Left lung (tissue), 10 donors: ENCODE measurements around the gene NMT1. TPM values are rescaled to one million over a fixed set of nuclear protein-coding genes. Genes with fewer than 3 reads are reported as not detected.

Experiments used
- ATAC-seq: fragments of 200-7000 bp; cut with Tn5 transposase; one replicate; pipeline ENCODE4 v1.9.1; 2020; ENCODE audit warnings: moderate library complexity
- DNase-seq, 4 donors: peaks; one replicate each; pipeline ENCODE4 v3.0.0-alpha.2; 2013 to 2020
- H3K27ac ChIP-seq, 2 donors: fragments of 200-600 bp; sonication (generic) in 1 of 2; one replicate each; pipeline versions ENCODE4 v1.5.0 to v1.8.0; 2020 to 2021
- H3K27me3 ChIP-seq, 2 donors: fragments of 200-600 bp; sonication (generic) in 1 of 2; one replicate each; pipeline versions ENCODE4 v1.5.0 to v1.8.0; 2020 to 2021
- H3K36me3 ChIP-seq, 2 donors: fragments of 200-600 bp; sonication (generic) in 1 of 2; one replicate each; pipeline versions ENCODE4 v1.5.0 to v1.8.0; 2020 to 2021
- H3K4me1 ChIP-seq, 2 donors: fragments of 200-600 bp; one replicate each; pipeline ENCODE4 v1.8.0; 2021
- H3K4me3 ChIP-seq, 2 donors: fragments of 200-600 bp; sonication (generic) in 1 of 2; one replicate each; pipeline versions ENCODE4 v1.5.0 to v1.8.0; 2020 to 2021; ENCODE audit warnings: mild to moderate bottlenecking in 1 of 2
- H3K9me3 ChIP-seq, 2 donors: fragments of 200-600 bp; sonication (generic) in 1 of 2; one replicate each; pipeline versions ENCODE4 v1.5.0 to v1.8.0; 2020 to 2021
- CTCF ChIP-seq, 2 donors: fragments of 200-600 bp; sonication (generic) in 1 of 2; IDR thresholded peaks; one replicate each; pipeline versions ENCODE4 v1.5.0 to v1.8.0; 2021; ENCODE audit warnings: antibody characterized with exemption in 2 of 2
- intact Hi-C, 2 donors: fragments of 100-400 bp; cut with DNase I; formaldehyde crosslinking; loops; one replicate each; pipeline versions ENCODE4 v1.11.2 to v1.14.2; 2022
- polyA plus RNA-seq, 6 donors: library from polyadenylated mRNA; unstranded; fragments of 120-200 nt; gene quantifications; one replicate each; pipeline ENCODE4 v1.2.1, GENCODE V29; 2013; ENCODE audit not compliant: insufficient read length in 6 of 6
- total RNA-seq, 2 donors: library from RNA; stranded (reverse); fragmentation: NEBNext Ultra II Directional; extraction: Animal tissue kit (Norgen Biotek cat#: 25700); gene quantifications; one replicate each; pipeline ENCODE4 v1.2.1, GENCODE V29; 2021
- donor health status: DM: no; HTN: yes; CAD: no.
- donor health status: DM: no; HTN: no; CAD: no.

NMT1 gene
- total and polyA plus RNA-seq, 8 donors: 59.8 to 129 (median 69.9) TPM

- TF ChIP-seq CTCF (IDR thresholded peaks at IDR 0.05): no peak
- no peak overlapping the region for H3K4me3 ChIP-seq
- no peaks in the 10 kb centered on the region for H3K9me3 ChIP-seq
- DNase-seq (no peak), ATAC-seq (peak; percentile 13)
- intact Hi-C loops: no loop called here
- H3K4me1 ChIP-seq: no peaks in the 10 kb centered on the region
- no peak overlapping the region for H3K27ac ChIP-seq
- H3K27me3 ChIP-seq: no peaks in the 10 kb centered on the region
- H3K36me3 ChIP-seq: peaks cover 0 to 40% of the 10 kb centered on the region in 2 donors
Measured at GRCh38 chr17:45110676-45111611, 49.8 kb downstream of the NMT1 start.

DNA sequence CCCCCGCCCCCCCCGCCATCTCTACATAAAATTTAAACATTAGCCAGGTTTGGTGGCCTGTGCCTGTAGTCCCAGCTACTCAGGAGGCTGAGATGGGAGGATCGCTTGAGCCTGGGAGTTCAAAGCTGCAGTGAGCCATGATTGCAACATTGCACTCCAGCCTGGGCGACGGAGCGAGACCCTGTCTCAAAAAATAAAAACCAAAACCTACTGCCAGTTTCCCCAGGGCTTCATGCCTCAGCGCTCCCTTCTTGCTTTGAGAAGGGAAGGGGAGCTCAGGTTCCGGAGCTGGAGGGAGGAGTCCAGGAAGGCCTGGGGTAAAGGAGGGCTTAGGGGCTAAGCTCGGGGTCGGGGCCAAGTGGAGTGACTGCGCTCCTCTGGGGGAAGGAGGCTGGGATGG is 50.7 kb downstream of the NMT1 start:
- H3K9me3 ChIP-seq: no peaks in the 10 kb centered on the region
- no peak for ATAC-seq
- no peak for TF ChIP-seq CTCF (IDR thresholded peaks at IDR 0.05)
- no peaks in the 10 kb centered on the region for H3K27me3 ChIP-seq
- H3K4me1 ChIP-seq: no peaks in the 10 kb centered on the region
- H3K27ac ChIP-seq: no peak overlapping the region
- intact Hi-C loops: no loop called here
- H3K36me3 ChIP-seq: peaks cover 0 to 31% of the 10 kb centered on the region in 2 donors
- H3K4me3 ChIP-seq: no peak overlapping the region
- no peak for DNase-seq

DNA sequence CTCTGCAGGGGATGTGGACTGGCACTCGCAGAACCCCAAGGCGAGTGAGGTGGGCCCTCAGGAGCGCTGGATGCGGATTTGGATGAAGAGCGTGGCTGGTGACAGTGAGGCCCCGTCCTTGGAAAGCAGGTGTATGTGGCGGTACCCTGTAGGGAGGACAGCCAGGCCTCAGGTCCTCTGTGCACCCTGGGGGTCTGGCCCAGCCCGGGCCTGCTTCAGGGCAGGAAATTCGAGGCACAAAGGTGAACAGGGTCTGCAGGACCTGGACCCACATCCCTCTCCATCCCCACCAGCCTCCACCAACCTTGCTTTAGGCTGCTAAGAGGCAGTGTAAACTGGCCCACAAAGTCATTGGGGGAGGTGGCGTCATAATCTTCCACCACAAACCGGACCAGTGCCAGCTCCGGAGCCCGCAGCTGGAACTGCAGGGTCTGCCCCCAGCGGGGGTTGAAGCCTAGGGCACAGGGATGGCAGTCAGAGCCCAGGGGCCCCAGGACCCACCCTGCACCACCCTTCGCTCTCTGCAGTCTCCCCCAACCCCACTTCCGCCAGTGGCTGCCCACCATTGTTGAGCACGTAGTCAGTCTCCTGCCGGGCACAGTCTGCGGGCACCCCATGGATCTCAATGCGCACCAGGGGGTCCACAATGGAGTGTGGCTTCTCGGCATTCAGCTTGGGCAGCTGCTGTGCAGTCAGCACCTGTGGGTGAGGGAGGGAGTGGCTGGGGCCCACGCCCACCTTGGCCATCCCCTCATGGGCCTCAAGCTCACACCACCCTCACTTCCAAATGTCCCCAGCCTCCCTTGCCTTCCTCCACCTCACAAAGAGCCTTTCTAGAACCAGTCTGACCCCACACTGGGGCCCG is 51.7 kb downstream of the NMT1 start:
- intact Hi-C loops: no loop called here
- no peak for ATAC-seq
- no peak for TF ChIP-seq CTCF (IDR thresholded peaks at IDR 0.05)

GRCh38 chr17:45113424-45113754 is 52.3 kb downstream of the NMT1 start:
- H3K9me3 ChIP-seq: no peaks in the 10 kb centered on the region
- no peaks in the 10 kb centered on the region for H3K27me3 ChIP-seq
- no peak for TF ChIP-seq CTCF (IDR thresholded peaks at IDR 0.05)
- no peak overlapping the region for H3K27ac ChIP-seq
- no peaks in the 10 kb centered on the region for H3K4me1 ChIP-seq
- ATAC-seq: no peak
- intact Hi-C loops: no loop called here
- DNase-seq: no peak
- peaks cover 0 to 21% of the 10 kb centered on the region in 2 donors for H3K36me3 ChIP-seq
- no peak overlapping the region for H3K4me3 ChIP-seq

More for the DNA sequence above, 51.7 kb downstream of the NMT1 start:
- DNase-seq: no peak
- Histone ChIP-seq H3K27ac (no peak overlapping the region), H3K36me3 (peaks cover 0 to 21% of the 10 kb centered on the region in 2 donors), H3K4me3 (no peak overlapping the region), H3K27me3 (no peaks in the 10 kb centered on the region), H3K9me3 (no peaks in the 10 kb centered on the region), H3K4me1 (no peaks in the 10 kb centered on the region)
